H9 (cell line): ENCODE data around the gene RPAIN. TPM values are rescaled to one million over a fixed set of nuclear protein-coding genes. Genes with fewer than 3 reads are reported as not detected.

Experiments used
- DNase-seq: peaks from one replicate; pipeline ENCODE4 v3.0.0-alpha.2; 2017
- H2AFZ ChIP-seq: one replicate; pipeline ENCODE4 v1.6.1; 2013; ENCODE audit warnings: mild to moderate bottlenecking, low read length, control low read depth, moderate library complexity
- H2AK5ac ChIP-seq: 2 replicates; pipeline ENCODE4 v1.6.1; 2013; ENCODE audit warnings: low read length, control low read depth, mixed read lengths; ENCODE audit not compliant: insufficient read length
- H2BK120ac ChIP-seq: one replicate; pipeline ENCODE4 v1.6.1; 2013; ENCODE audit warnings: low read depth, mild to moderate bottlenecking, low read length, control low read depth, inconsistent platforms; ENCODE audit not compliant: poor library complexity, severe bottlenecking
- H2BK12ac ChIP-seq: 2 replicates; pipeline ENCODE4 v1.6.1; 2013; ENCODE audit warnings: low read length, control low read depth, mixed read lengths, low read depth; ENCODE audit not compliant: insufficient read length
- H2BK15ac ChIP-seq: 2 replicates; pipeline ENCODE4 v1.6.1; 2013; ENCODE audit warnings: low read depth, low read length, control low read depth
- H2BK20ac ChIP-seq: one replicate; pipeline ENCODE4 v1.6.1; 2013; ENCODE audit warnings: low read depth, mild to moderate bottlenecking, low read length, control low read depth, inconsistent platforms; ENCODE audit not compliant: poor library complexity, severe bottlenecking
- H2BK5ac ChIP-seq: 2 replicates; pipeline ENCODE4 v1.6.1; 2013; ENCODE audit warnings: low read length, control low read depth, mixed read lengths; ENCODE audit not compliant: insufficient read length
- H3K14ac ChIP-seq: 2 replicates; pipeline ENCODE4 v1.6.1; 2013; ENCODE audit warnings: low read length, control low read depth; ENCODE audit not compliant: insufficient read depth
- H3K18ac ChIP-seq: 2 replicates; pipeline ENCODE4 v1.6.1; 2013; ENCODE audit warnings: low read depth, mild to moderate bottlenecking, mixed read lengths, low read length, control low read depth; ENCODE audit not compliant: insufficient read length
- H3K23ac ChIP-seq: 2 replicates; pipeline ENCODE4 v1.6.1; 2013; ENCODE audit warnings: low read length, control low read depth, mixed read lengths, low read depth; ENCODE audit not compliant: insufficient read length
- H3K23me2 ChIP-seq: 2 replicates; pipeline ENCODE4 v1.6.1; 2013; ENCODE audit warnings: low read depth, mild to moderate bottlenecking, mixed read lengths, low read length, control low read depth; ENCODE audit not compliant: insufficient read length, poor library complexity, severe bottlenecking
- H3K27ac ChIP-seq: 2 replicates; pipeline ENCODE4 v1.5.1; 2013; ENCODE audit warnings: low read length, control low read depth, mixed read lengths, low read depth; ENCODE audit not compliant: insufficient read length
- H3K27me3 ChIP-seq: 2 replicates; pipeline ENCODE4 v1.6.1; 2013; ENCODE audit warnings: low read length, control low read depth, inconsistent platforms; ENCODE audit not compliant: insufficient read depth
- H3K4ac ChIP-seq: 2 replicates; pipeline ENCODE4 v1.6.1; 2013; ENCODE audit warnings: low read depth, mild to moderate bottlenecking, control low read depth, inconsistent platforms, low read length, moderate library complexity
- H3K4me1 ChIP-seq: 2 replicates; pipeline ENCODE4 v1.6.1; 2013; ENCODE audit warnings: low read length, control low read depth, inconsistent platforms; ENCODE audit not compliant: insufficient read depth
- H3K4me2 ChIP-seq: 2 replicates; pipeline ENCODE4 v1.6.1; 2013; ENCODE audit warnings: low read length, control low read depth, mixed read lengths; ENCODE audit not compliant: insufficient read length, insufficient read depth
- H3K56ac ChIP-seq: 2 replicates; pipeline ENCODE4 v1.6.1; 2013; ENCODE audit warnings: low read depth, mild to moderate bottlenecking, mixed read lengths, low read length, control low read depth; ENCODE audit not compliant: insufficient read length
- H3K79me1 ChIP-seq: 2 replicates; pipeline ENCODE4 v1.6.1; 2013; ENCODE audit warnings: low read depth, mild to moderate bottlenecking, moderate library complexity, low read length, control low read depth, inconsistent platforms; ENCODE audit not compliant: insufficient read depth, poor library complexity, severe bottlenecking
- H3K79me2 ChIP-seq: 2 replicates; pipeline ENCODE4 v1.6.1; 2013; ENCODE audit warnings: low read length, control low read depth, inconsistent platforms; ENCODE audit not compliant: insufficient read depth
- H3K9ac ChIP-seq: 2 replicates; pipeline ENCODE4 v1.6.1; 2013; ENCODE audit warnings: low read length, control low read depth, mixed read lengths; ENCODE audit not compliant: insufficient read length; ENCODE audit errors: extremely low read depth
- H3K9me3 ChIP-seq: one replicate; pipeline ENCODE4 v1.6.1; 2013; ENCODE audit warnings: low read depth, low read length, inconsistent platforms; ENCODE audit not compliant: control insufficient read depth
- H3T11ph ChIP-seq: one replicate; pipeline ENCODE4 v1.6.1; 2013; ENCODE audit warnings: mild to moderate bottlenecking, low read length, control low read depth, inconsistent platforms
- H4K20me1 ChIP-seq: one replicate; pipeline ENCODE4 v1.6.1; 2013; ENCODE audit not compliant: control insufficient read depth, insufficient read length, insufficient read depth
- H4K5ac ChIP-seq: 2 replicates; pipeline ENCODE4 v1.6.1; 2013; ENCODE audit warnings: low read depth, mild to moderate bottlenecking, mixed read lengths, low read length, control low read depth; ENCODE audit not compliant: insufficient read length
- H4K8ac ChIP-seq: replicated peaks from 2 replicates; pipeline ENCODE4 v1.6.1; 2013; ENCODE audit warnings: low read length, control low read depth, mixed read lengths, low read depth; ENCODE audit not compliant: insufficient read length
- H4K91ac ChIP-seq: 2 replicates; pipeline ENCODE4 v1.6.1; 2013; ENCODE audit warnings: low read depth, mild to moderate bottlenecking, moderate library complexity, mixed read lengths, low read length, control low read depth; ENCODE audit not compliant: insufficient read length
- H3K27ac Mint-ChIP-seq, 3 experiments: 2 replicates in 2 of 3; 3 replicates in 1 of 3; pipeline ENCODE4 v1.8.0; 2020 to 2021; ENCODE audit warnings: mixed read lengths in 3 of 3, mild to moderate bottlenecking in 1 of 3, moderate library complexity in 1 of 3
- H3K27me3 Mint-ChIP-seq: 2 replicates; pipeline ENCODE4 v1.8.0; 2021; ENCODE audit warnings: low read depth, mild to moderate bottlenecking, moderate library complexity, mixed read lengths
- H3K36me3 Mint-ChIP-seq, 3 experiments: 2 replicates in 2 of 3; 3 replicates in 1 of 3; pipeline ENCODE4 v1.8.0; 2020 to 2021; ENCODE audit warnings: low read depth in 3 of 3, mixed read lengths in 3 of 3; ENCODE audit not compliant: insufficient read depth in 1 of 3
- H3K4me1 Mint-ChIP-seq, 2 experiments: 2 replicates each; pipeline ENCODE4 v1.8.0; 2020; ENCODE audit warnings: mixed read lengths in 2 of 2
- H3K4me3 Mint-ChIP-seq, 2 experiments: 2 replicates in 1 of 2; 3 replicates in 1 of 2; pipeline ENCODE4 v1.8.0; 2020 to 2021; ENCODE audit warnings: mild to moderate bottlenecking in 2 of 2, mixed read lengths in 2 of 2, moderate library complexity in 1 of 2
- H3K9me3 Mint-ChIP-seq, 2 experiments: 2 replicates in 1 of 2; 3 replicates in 1 of 2; pipeline ENCODE4 v1.8.0; 2020; ENCODE audit warnings: mild to moderate bottlenecking in 2 of 2, mixed read lengths in 2 of 2, moderate library complexity in 1 of 2
- WGBS: extraction: QIAGEN DNeasy Blood & Tissue Kit; methylation state at CpG from one replicate; pipeline ENCODE4 v1.1.7; 2013; ENCODE audit warnings: missing lambda C conversion rate, low lambda C conversion rate, mixed read lengths; ENCODE audit not compliant: insufficient read length; ENCODE audit errors: extremely low coverage; 5-methylcytosine and 5-hydroxymethylcytosine counted together
- total RNA-seq: library from RNA; stranded (reverse); gene quantifications from 2 replicates; pipeline ENCODE4 v1.2.1, GENCODE V29; 2021
- TF ChIP-seq, protein P1 (sequence below): fragments of 200-600 bp; sonication (generic); conservative IDR thresholded peaks from 3 replicates; pipeline ENCODE4 v1.8.0; 2021; ENCODE audit warnings: antibody characterized with exemption, mild to moderate bottlenecking

Gene RPAIN
- total RNA-seq, 1 experiment from 2014 or later = 78.9 TPM

DNA sequence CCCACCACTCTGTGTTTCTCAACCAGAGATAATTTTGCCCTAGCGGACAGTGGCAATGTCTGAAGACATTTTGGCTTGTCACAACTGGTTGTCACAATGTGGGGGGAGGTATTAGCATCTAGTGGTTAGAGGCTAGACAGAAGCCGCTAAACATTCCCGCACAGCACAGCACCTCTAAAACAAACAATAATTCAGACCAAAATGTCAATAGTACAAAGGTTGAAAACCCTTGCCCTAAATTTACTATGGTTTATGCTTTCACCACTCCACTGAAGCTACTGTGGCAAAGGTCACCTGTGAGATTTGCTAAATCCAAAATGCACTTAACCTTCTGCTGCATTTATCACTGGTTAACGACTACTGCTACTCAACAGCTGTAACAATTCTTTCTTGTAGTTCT is 14.6 kb upstream of the RPAIN start:
- no peak overlapping the region for H3K27ac ChIP-seq
- no peak for DNase-seq
- H3K14ac ChIP-seq = no peak overlapping the region
- no peak overlapping the region; a peak in 1 of 7 replicates for H3K27ac Mint-ChIP-seq
- no peak overlapping the region for H2BK120ac ChIP-seq
- no peak overlapping the region for H2BK12ac ChIP-seq
- no peaks in the 10 kb centered on the region for H3K23me2 ChIP-seq
- H3K23ac ChIP-seq = no peak overlapping the region
- H3K4me3 Mint-ChIP-seq = no peak overlapping the region
- H3K9me3 Mint-ChIP-seq = no peaks in the 10 kb centered on the region
- H3K79me1 ChIP-seq = peaks cover 5% of the 10 kb centered on the region
- H3K4me1 Mint-ChIP-seq = no peaks in the 10 kb centered on the region
- no peak overlapping the region for H2AFZ ChIP-seq
- no peaks in the 10 kb centered on the region; the same call in 1 of the 2 replicates for H3K4me1 ChIP-seq
- H2BK15ac ChIP-seq = no peak overlapping the region
- no peak overlapping the region for H3K9ac ChIP-seq
- H3T11ph ChIP-seq = no peak overlapping the region
- TF ChIP-seq, protein P1, sequence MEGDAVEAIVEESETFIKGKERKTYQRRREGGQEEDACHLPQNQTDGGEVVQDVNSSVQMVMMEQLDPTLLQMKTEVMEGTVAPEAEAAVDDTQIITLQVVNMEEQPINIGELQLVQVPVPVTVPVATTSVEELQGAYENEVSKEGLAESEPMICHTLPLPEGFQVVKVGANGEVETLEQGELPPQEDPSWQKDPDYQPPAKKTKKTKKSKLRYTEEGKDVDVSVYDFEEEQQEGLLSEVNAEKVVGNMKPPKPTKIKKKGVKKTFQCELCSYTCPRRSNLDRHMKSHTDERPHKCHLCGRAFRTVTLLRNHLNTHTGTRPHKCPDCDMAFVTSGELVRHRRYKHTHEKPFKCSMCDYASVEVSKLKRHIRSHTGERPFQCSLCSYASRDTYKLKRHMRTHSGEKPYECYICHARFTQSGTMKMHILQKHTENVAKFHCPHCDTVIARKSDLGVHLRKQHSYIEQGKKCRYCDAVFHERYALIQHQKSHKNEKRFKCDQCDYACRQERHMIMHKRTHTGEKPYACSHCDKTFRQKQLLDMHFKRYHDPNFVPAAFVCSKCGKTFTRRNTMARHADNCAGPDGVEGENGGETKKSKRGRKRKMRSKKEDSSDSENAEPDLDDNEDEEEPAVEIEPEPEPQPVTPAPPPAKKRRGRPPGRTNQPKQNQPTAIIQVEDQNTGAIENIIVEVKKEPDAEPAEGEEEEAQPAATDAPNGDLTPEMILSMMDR = no peak
- H3K9me3 ChIP-seq = no peaks in the 10 kb centered on the region
- no peak overlapping the region for H4K8ac ChIP-seq
- no peaks in the 10 kb centered on the region for H3K27me3 ChIP-seq
- H3K27me3 Mint-ChIP-seq = no peaks in the 10 kb centered on the region
- no peak overlapping the region for H3K4me2 ChIP-seq
- no peak overlapping the region for H2BK20ac ChIP-seq
- H3K79me2 ChIP-seq = 0 out of 2 replicates have a peak, but pooled peaks cover 1% of the 10 kb centered on the region
- peaks cover 19 to 46% (median 29%) of the 10 kb centered on the region in 3 experiments; a peak in 6 of 7 replicates for H3K36me3 Mint-ChIP-seq
- H4K20me1 ChIP-seq = no peaks in the 10 kb centered on the region
- no peak overlapping the region for H3K18ac ChIP-seq
- H3K4ac ChIP-seq = no peak overlapping the region
- no peak overlapping the region for H2AK5ac ChIP-seq
- H4K5ac ChIP-seq = no peak overlapping the region
- WGBS = no CpG with 5 or more reads among the region's 4 CpGs
- no peak overlapping the region for H4K91ac ChIP-seq
- no peak overlapping the region for H2BK5ac ChIP-seq
- no peak overlapping the region for H3K56ac ChIP-seq
